GM19043 (cell line): ENCODE measurements around the gene NFIC.
"Not testable (repeated sequence)": the region's sequence is repeated elsewhere in the genome, so short reads cannot be mapped to it uniquely, and the experiment has no call there.

Experiments used
- ATAC-seq: cut with Tn5 transposase; IDR thresholded peaks from one replicate; pipeline ENCODE4 v1.9.1; 2021; ENCODE audit warnings: low read depth; ENCODE audit not compliant: unreplicated experiment

The NFIC gene

DNA sequence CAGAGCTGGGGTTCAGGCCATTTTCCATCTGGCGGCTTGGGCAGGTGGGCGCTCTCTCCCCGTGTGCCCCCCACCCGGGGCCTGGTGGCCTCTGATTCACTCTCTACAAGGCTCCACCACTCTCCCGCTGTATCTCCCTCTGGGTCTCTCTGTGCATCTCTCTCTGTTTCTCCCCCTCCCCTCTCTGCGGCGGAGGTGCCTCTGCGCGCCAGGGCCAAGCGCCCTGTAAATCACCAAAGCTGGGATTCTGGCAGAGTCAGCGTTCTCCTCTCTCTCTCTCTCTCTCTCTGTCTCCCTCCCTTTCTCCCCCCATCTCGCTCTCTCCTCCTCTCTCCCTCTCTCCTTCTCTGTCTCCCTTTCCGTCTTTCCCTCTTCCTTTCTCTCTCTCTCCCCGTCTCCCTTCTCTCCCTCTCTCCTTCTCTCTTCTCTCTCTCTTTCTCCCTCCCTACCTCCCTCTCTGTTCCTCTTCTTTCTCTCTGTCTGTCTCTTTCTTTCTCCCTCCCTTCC, 3.9 kb downstream of the NFIC start:
- no peak for ATAC-seq

DNA sequence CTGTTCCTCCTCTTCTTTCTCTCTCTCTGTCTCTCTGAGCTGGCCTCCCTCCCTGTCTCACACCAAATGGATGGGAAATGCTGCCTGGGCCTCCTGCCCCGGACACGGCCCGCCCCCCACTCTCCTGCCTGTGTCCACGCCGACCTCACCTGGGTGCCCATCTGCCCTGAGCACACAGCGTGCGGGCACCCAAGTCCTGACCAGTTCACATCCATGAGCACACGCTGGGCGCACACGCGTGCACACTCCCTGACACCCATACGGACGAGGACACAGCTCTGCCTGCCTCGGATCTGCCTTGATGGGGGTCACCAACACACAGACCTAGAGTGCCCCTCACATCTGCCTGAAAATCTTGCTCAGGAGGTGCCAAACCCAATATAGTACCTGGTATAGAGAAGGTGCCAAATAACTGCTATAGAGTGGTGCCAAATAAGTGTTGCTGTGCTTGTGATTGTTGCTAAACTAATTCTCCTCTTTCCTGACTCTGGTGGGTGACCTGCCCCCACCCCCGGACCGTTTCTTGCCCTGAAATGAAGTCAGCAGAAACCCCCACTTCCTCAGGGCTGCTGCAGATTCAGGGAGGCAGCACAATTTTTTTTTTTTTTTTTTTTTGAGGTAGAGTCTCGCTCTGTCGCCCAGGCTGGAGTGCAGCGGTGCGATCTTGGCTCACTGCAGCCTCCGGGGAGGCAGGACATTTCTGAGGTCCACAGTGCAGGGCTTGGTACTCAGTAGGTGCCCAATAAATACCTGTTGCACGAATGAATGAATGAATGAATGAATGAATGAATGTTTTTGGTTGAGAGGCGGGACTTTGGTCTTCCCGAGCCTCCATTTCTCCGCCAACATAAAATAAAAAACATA, 4.6 kb downstream of the NFIC start:
- no peak for ATAC-seq

DNA sequence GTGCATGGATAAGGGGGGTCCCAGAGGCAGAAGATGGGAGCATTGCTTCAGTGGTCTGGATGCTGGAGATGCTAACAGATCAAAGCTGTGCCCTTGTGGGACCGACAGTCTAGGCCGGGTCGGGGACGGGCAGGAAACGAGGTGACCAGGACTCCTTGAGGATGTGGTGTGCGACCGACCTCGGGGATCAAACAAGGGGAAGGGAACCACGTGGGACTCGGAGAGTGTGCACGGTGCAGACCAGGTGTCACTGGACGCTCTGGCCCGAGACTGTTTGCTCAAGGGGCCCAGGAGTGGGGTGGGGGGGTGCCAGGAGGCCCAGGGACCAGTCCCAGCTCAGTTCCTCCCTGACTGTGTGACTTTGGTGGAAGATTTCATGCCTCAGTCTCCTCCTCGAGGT, 6.0 kb downstream of the NFIC start:
- ATAC-seq = no peak

DNA sequence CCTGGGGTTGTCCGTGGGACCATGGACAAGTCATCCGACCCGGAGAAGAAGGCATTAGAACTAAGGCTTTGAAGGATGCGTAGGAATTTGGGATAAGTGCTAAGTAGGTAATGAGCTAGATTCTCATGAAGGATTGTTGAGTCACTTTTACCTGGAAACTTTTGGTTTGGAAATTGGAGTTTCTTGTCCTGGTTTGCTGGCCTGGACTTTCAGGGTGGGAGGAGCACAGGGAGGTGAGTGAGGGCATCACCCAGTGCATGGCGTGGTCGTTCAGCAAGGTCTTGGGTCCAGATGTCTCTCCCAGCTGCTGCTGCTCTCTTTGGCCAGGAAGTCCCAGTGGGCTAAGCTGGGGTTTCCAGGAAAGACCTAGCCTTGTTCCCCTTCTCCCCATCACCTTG, 7.6 kb downstream of the NFIC start:
- no peak for ATAC-seq

DNA sequence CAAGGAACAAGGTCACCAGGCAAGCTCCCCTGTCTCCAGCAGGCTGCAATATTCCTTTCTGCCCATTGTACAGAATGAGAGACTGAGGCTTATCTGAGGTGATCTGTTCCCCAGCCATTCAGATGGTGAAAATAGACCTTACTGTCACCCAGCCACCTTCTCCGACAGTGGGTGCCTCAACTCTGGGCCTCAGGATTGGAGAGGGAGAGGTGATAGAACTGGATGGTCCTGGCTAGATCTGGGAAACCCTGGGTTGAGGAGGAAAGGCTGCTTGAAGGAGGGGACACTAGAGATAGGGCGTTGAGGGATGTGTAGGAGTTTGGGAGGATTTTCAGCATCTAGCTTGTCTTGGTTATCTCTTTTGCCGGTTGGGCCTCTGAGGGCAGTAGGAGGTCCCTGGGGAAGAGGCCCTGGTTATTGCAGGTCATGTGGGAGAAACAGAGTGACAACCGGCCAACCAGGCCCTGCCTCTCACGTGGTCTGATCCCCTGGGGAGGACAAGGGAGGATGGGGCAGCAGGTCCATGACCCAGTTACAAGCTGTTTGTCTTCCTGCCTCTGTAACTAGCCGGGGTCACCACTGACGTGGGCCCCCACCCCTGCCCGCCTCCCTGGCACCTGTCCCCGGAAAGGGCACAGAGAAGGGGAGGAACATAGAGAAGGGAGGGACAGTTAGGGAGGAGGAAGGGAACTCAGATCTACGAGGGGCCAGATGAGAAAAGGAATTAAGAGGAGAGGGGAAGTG, 8.2 kb downstream of the NFIC start:
- no peak for ATAC-seq

DNA sequence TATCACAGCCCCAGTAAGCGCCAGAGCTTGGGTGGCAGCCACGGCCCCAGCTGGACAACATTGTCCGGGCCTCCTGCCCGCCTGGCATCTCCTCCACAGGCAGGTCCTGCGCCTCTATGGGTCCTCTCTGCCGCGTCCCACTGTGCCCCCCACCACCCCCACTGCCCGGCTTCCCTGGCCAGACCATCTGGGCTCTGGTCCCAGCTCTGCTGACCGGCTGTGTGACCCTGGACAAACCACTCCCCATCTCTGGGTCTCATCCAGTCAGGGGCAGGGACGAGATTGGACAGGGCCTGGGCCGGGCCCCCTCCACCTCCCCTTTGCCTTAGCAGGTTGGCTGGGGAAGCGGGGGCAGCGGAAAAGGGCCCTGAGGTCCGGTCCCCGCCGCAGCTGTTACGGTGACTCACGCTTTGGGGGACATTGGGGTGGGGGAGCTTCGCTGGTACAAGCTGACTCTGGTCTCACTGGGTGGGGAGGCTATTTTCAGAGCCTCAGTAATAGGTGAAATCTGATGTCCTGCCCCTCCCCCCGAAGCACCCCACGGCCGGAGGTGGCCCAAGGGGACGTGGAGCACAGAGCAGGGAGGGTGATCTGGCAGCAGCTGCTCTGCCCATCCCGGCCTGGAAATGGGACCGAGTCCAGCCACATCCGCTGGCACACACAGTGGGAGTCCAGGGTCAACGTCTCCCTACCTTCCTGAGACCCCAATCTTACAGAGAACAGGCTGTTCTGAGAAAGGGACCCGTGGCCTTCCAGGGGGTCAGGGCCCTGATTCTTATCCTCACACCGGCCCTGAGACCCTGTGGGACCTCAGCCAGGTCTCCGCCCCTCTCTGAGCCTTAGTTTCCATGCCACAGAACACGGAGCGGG, 9.1 kb downstream of the NFIC start:
- no peak for ATAC-seq

DNA sequence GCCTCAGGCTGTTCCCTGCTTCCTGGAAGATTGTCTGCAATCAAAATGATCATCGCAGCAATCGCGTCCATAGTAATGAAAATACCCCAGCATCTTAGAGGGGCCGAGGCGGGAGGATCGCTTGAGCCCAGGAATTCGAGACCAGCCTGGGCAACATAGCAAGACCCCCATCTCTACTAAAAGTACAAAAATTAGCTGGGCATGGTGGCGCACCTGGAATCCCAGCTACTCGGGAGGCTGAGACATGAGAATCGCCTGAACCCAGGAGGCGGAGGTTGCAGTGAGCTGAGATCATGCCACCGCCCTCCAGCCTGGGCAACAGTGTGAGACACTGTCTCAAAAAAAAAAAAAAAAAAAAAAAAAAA, 9.7 kb downstream of the NFIC start:
- not testable (repeated sequence) for ATAC-seq

DNA sequence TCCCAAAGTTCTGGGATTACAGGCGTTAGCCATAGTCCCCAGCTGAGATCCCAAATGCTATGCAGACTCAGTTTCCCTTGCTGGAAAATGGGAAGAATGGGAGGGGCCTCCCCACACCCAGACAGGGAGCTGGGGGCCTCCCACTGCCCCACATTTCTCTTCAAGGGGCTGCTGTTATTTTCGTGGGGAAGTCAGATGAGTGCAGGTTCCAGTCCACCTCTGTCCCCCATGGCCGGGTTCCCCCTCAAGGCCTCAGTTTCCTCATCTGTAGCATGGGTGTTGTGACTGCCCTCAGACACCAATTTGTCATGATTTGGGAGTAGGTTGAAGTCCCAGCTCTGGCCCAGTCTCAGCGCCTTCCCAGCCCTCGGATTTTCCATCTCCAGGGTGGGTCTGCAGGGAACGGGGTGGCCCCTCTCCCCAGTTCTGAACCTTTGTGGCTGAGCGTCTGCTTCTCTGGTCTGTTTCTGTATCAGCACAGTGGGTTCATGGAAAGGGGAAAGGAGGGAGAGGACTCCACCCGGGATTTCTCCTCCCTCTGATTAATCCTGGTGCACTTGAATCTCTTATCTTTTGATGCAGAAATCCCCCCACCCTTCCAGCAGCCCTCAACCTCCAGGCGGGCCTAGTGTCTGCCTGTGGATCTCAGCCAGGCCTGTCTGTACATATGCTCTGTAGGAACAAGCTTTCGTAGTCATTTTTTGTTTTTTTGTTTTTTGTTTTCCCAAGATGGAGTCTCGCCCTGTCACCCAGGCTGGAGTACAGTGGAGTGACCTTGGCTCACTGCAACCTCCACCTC, 12.2 kb downstream of the NFIC start:
- no peak for ATAC-seq

DNA sequence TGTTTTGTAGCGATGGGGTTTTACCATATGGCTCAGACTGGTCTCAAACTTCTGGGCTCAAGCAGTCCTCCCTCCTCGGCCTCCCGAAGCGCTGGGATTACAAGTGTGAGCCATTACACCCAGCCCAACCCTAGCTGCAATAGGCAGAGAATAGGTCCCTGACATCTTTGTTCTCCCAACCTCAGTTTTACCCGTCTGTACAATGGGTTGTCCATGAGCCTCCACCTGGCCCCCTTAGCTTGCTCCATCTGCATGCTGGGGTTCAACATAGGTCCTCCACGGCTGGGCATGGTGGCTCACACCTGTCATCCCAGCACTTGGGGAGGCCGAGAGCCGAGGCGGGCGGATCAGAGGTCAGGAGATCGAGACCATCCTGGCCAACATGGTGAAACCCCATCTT, 14.4 kb downstream of the NFIC start:
- no peak for ATAC-seq

DNA sequence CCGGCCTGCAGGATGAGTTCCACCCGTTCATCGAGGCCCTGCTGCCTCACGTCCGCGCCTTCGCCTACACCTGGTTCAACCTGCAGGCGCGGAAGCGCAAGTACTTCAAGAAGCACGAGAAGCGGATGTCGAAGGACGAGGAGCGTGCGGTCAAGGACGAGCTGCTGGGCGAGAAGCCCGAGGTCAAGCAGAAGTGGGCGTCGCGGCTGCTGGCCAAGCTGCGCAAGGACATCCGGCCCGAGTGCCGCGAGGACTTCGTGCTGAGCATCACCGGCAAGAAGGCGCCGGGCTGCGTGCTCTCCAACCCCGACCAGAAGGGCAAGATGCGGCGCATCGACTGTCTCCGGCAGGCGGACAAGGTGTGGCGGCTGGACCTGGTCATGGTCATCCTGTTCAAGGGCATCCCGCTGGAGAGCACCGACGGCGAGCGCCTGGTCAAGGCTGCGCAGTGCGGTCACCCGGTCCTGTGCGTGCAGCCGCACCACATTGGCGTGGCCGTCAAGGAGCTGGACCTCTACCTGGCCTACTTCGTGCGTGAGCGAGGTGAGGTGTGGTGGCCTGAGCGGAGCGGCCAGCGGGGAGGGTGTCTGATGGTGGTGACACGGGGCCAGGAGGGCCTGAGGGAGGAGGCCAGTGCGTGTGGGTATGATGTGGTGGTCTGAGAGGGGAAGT, 15.5 kb downstream of the NFIC start:
- ATAC-seq = no peak

DNA sequence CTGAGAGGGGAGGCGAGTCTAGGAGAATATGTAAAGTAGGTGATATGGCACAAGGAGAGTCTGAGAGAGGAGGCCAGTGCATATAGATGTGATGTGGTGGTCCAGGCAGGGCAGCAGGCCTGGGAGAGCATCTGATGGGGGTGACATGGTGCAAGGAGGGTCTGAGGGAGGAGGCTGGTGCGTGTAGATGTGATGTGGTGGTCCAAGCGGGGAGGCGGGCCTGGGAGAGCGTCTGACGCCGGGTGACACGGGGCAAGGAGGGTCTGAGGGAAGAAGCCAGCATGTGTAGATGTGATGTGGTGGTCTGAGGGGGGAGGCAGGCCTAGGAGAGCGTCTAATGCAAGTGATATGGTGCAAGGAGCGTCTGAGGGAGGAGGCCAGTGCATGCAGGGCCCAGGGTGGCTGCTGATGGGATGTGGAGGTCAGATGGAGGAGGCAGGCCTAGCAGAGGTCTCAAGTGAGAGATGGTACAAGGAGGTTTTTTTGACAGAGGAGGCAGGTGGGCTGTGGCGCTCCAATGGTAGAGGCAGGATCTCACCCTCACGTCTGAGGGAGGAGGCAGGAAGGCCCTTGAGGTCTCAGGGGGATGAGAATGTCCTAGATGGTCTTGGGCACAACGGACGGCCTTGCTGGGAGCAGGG, 16.2 kb downstream of the NFIC start:
- no peak for ATAC-seq

DNA sequence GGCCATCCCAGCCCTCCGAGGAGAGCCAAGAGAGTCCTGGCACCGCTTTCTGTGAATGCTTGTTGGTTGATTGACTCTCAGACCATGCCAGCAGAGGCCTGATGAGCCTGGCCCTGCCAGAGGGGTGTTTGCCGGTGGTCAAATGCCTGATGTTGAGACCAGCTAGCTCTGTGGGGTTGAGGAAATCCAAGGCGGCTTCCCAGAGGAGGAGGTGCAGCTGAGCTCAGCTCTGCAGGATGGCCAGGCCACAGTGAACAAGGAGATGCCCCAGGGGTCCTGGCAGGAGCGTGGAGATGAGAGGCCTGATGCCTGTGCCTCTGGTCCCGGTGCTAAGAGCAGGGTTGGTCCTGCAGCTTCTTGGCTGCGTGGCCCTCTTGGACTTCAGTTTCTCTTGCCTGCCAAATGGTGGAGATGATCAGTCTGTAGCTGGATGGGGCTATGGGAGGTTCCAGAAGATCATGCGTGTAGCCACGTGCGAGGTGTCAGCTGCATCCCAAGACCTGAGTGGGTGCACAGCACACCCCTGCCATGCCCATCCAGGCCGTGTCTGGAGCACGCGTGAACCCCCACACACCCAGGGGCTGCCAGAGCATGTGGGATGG, 16.8 kb downstream of the NFIC start:
- ATAC-seq = no peak

DNA sequence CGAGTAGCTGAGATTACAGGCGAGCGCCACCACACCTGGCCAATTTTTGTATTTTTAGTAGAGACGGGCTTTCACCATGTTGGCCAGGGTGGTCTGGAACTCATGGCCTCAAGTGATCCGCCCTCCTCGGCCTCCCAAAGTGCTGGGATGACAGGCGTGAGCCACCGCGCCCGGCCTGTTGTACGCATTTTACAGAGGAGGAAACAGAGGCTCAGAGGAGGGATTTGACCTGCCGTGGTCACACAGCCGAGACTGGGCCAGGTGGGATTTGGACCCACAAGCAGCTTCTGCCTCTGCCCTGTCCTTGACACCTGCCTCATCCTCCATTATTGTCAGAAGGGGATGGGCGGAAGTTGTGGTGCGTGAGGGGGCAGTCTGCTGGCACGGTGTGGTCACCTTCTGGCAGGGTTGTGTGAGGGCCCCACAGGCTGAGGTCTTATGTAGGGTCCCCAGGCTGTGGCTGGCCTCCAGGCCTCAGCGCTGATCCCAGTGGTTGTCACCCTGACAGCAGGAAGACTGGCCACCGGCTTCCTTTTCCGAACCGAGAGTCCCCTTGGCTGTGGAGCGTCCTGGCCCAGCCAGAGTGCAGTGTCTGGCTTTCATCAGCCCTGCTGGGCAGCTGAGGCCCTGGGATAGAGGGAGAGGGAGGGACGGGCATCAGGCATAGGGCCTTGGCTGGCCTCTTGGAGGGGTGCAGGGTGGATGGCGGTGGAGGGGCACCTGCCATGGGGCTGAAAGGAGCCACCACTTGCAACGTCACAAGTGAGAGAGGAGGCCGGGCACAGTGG, 20.3 kb downstream of the NFIC start:
- no peak for ATAC-seq

DNA sequence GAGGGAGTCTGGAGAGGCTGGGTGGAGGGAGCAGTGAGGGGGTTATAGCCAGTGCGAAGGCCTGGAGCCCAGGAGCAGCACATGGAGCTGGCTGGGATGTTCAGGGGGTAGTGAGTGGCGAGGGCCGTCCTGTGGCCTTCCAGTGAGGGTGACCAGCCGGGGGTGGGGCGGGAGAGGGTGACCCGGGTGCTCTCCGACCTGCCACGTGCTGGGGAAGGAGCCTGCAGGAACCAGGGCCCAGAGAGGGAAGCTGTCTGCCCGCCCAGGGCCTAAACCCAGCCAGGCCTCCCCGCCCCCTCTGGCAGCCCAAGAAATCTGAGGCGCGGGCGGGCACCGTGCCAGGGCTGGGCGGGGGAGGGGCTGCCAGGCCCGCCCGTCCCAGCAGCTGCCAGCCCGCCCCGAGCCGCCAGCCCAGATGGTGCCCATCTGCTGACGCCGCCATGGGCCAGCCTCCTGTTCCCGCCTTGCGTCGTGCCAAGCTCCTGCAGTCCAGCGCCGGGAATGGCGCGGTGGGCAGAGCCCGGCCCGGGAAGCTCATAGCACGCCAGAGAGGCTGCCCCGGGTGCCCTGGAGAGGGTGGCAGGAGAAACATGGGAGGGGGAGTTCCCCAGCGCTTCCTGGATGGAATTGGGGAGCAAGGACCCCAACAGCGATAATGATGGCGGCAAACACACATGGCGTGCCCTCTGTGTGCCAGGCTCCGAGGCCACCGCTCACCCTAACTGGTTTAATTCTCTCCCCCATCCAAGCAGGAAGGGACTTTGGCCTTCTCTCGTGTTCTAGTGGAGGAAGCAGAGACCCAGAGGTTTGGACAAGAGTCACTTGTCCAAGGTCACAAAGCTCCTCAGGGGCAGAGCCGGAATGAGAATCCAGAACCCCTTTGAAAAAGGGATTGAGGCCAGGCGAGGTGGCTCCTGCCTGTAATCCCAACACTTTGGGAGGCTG, 21.5 kb downstream of the NFIC start:
- ATAC-seq = no peak

DNA sequence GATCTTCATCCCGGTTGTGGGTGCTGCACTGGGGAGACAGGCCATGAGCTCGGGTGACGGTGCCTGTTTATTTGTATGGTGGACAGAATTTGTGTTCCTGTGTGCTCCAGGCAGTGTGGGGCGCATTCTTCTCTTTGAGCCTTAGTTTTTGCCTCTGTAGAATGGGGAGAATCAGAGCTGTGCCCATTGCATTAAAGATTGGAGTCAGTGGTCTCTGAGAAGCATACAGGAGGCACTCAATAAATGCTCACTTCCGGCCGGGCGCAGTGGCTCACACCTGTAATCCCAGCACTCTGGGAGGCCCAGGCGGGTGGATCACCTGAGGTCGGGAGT, 23.0 kb downstream of the NFIC start:
- ATAC-seq = no peak

DNA sequence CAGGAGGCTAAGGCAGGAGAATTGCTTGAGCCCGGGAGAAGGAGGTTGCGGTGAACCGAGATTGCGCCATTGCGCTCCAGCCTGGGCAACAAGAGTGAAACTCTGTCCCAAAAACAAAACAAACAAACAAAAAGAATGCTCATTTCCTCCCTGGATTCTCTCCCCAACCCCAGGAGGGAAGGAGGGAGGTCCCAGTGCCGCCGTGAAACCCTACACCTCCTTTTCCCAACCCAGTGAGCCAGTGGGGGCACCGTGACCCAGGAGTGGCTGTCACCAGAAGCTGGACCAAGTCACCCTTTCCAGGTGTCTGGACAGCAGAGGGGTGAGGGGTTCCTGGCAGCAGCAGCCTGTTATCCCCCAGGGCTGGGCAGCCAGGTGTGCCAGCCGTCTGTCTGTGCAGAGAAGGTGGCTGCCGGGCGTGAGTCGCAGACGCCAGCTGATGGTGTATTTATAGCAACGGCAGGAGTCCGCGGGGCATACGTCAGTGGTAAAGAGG, 23.5 kb downstream of the NFIC start:
- ATAC-seq = no peak

DNA sequence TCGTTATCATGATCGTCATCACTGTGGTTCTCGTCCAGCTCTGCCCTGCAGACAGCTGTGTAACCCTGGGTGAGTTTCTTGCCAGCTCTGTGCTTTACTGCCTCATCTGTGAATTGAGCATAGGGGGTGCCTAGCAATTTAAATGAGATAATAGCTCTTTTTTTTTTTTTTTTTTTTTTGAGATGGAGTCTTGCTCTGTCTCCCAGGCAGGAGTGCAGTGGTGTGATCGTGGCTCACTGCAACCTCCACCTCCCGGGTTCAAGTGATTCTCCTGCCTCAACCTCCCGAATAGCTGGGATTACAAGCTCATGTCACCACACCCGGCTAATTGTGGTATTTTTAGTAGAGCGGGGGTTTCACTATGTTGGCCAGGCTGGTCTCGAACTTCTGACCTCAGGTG, 25.5 kb downstream of the NFIC start:
- ATAC-seq = not testable (repeated sequence)
